Panc1 (cell line): Measurements from ENCODE around the gene PPP6R2.

Experiments
- CTCF ChIP-seq: fragments of 450-650 bp; IDR thresholded peaks from 2 replicates; pipeline ENCODE4 v1.5.1; 2017; ENCODE audit warnings: mild to moderate bottlenecking
- POLR2AphosphoS5 ChIP-seq: IDR thresholded peaks from 2 replicates; pipeline ENCODE4 v1.6.1; 2012; ENCODE audit warnings: mild to moderate bottlenecking, low read depth, low read length, moderate library complexity
- REST ChIP-seq, 2 experiments: IDR thresholded peaks; 2 replicates each; pipeline ENCODE4 v1.6.1; 2011 to 2012; ENCODE audit warnings: low read depth in 2 of 2, control low read depth in 1 of 2, low read length in 1 of 2, mild to moderate bottlenecking in 1 of 2, moderate library complexity in 1 of 2; ENCODE audit not compliant: insufficient read depth in 1 of 2
- SIN3A ChIP-seq: IDR thresholded peaks from 2 replicates; pipeline ENCODE4 v1.6.1; 2012; ENCODE audit warnings: low read depth, mild to moderate bottlenecking, low read length, moderate library complexity, borderline replicate concordance; ENCODE audit not compliant: insufficient read depth
- TCF7L2 ChIP-seq: IDR thresholded peaks from 2 replicates; pipeline ENCODE4 v1.6.1; 2011; ENCODE audit warnings: mild to moderate bottlenecking, low read depth, low read length, inconsistent platforms

- TF ChIP-seq CTCF (no peak), TCF7L2 (no peak), POLR2AphosphoS5 (no peak), REST (IDR thresholded peaks at IDR 0.05; ENCODE audit: insufficient read depth in 1 of 2, low read depth in 2 of 2, low read length in 1 of 2) (no peak), SIN3A (no peak)
These were observed 26.7 kb upstream of the PPP6R2 start for GRCh38 chr22:50316114-50317065.
